ENCODE results near the gene B9D2.
"Not testable (repeated sequence)": the region's sequence is repeated elsewhere in the genome, so short reads cannot be mapped to it uniquely, and the experiment has no call there.

Gene B9D2

DNA sequence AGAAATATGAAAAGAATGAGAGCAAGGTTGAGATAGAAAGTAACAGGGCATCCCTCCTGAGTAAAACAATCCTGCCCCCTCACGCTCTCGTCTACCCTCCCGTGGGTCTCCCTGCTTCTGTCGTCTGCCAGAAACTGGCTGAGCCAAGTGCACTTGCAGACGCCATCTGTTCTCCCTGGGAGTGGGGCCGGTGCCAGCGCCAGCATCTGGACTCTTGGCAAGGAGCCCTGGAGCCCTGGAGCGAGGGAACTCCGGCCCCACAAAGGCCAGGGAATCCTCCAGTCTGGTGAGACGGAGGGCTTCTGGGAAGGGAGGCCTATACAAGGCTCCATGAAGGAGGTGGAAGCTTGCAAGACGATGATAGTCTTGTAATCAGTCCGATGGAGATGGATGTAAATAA is 10.0 kb upstream of the B9D2 start:
- H3K4me1 Mint-ChIP-seq = peaks cover 19% of the 10 kb centered on the region
- no peaks in the 10 kb centered on the region for H3K9me3 Mint-ChIP-seq
- CTCF ChIA-PET = no interaction called here
- no peak overlapping the region for H3K27ac Mint-ChIP-seq
- no peaks in the 10 kb centered on the region for H3K27me3 Mint-ChIP-seq
- no peak overlapping the region for H3K4me3 Mint-ChIP-seq
- no peak for DNase-seq
- H3K36me3 Mint-ChIP-seq = peaks cover 6% of the 10 kb centered on the region

DNA sequence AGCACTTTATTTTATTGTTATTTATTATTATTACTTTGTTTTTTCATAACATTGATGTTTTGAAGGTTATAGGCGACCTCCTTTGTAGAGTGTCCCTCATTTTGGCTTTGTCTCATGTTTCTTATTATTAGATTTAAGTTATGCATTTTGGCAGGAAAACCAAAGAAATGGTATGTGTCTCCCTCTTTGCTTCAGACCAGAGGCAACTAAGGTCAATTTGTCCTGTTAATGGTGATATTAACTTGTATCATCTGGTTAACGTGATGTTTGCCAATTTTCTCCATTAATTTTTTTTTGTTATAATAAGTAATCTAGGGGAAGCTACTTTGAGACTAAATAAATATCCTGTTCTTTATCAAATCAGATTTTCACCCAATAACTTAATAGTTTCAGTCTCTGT is 8.6 kb upstream of the B9D2 start:
- Mint-ChIP-seq H3K27ac (no peak overlapping the region), H3K4me3 (no peak overlapping the region)
- CTCF ChIA-PET = interaction anchor here (1.0 kb wide), 1 partner anchor 9 kb away, joined by 3 read pairs; the partner anchor contains the start of gene B9D2

GRCh38 chr19:41371541-41371940 is 7.6 kb upstream of the B9D2 start:
- Mint-ChIP-seq H3K4me1 (peaks cover 15% of the 10 kb centered on the region), H3K4me3 (no peak overlapping the region), H3K9me3 (no peaks in the 10 kb centered on the region), H3K27me3 (no peaks in the 10 kb centered on the region), H3K27ac (peak overlapping the region; percentile 3), H3K36me3 (peaks cover 7% of the 10 kb centered on the region)
- DNase-seq = no peak
- CTCF ChIA-PET = no interaction called here

More for the DNA sequence above, 8.6 kb upstream of the B9D2 start:
- Mint-ChIP-seq H3K27me3 (no peaks in the 10 kb centered on the region), H3K36me3 (peaks cover 7% of the 10 kb centered on the region), H3K4me1 (peaks cover 20% of the 10 kb centered on the region), H3K9me3 (no peaks in the 10 kb centered on the region)
- no peak for DNase-seq

DNA sequence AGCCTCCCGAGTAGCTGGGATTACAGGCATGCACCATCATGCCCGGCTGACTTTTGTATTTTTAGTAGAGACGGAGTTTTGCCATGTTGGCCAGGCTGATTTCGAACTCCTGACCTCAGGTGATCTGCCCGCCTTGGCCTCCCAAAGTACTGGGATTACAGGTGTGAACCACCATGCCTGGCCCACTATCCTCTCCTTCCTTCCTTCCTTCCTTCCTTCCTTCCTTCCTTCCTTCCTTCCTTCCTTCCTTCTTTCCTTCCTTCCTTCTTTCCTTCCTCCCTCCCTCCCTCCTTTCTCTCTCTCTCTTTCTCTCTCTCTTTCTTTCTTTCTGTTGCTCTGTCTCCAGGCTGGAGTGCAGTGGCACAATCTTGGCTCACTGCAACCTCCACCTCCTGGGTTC is 7.2 kb upstream of the B9D2 start:
- H3K9me3 Mint-ChIP-seq, H3K27me3 Mint-ChIP-seq, H3K36me3 Mint-ChIP-seq, CTCF ChIA-PET, DNase-seq, H3K4me3 Mint-ChIP-seq, H3K27ac Mint-ChIP-seq: not testable (repeated sequence)
- H3K4me1 Mint-ChIP-seq = peaks cover 16% of the 10 kb centered on the region

DNA sequence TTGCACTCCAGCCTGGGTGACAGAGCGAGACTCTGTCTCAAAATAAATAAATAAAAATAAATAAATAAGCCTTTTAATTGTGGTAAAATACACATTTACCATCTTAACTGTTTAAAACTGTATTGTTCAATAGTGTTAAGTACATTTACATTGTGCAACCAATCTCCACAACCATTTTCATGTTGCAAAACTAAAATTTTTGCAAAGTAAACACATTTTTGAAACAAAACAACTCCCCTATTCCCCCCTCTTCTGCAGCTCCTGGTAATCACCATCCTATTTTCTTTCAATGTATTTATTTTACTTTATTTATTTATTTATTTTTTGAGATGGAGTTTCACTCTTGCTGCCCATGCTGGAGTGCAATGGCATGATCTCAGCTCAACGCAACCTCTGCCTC is 5.8 kb upstream of the B9D2 start:
- Mint-ChIP-seq H3K27me3 (no peaks in the 10 kb centered on the region), H3K4me1 (peaks cover 13% of the 10 kb centered on the region), H3K9me3 (no peaks in the 10 kb centered on the region), H3K27ac (no peak overlapping the region), H3K4me3 (no peak overlapping the region), H3K36me3 (peaks cover 9% of the 10 kb centered on the region)
- CTCF ChIA-PET = no interaction called here
- DNase-seq = no peak

DNA sequence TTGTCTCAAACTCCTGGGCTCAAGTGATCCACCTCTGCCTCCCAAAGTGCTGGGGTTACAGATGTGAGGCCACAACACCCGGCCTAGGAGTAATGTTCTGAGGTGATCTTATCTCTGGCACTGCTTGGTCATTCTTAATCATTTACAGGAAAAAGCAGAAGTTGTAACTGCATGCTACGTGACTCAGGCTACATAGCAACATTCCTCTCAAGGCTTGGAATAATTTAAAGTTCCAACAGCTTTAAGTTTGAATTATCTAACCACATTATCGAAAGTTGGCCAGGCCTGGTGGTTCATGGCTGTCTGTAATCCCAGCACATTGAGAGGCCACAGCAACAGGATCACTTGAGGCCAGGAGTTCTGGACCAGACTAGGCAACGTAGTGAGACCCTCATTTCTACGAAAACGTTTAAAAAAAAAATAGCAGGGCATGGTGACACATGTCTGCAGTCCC is 3.9 kb upstream of the B9D2 start:
- Mint-ChIP-seq H3K27me3 (no peaks in the 10 kb centered on the region), H3K9me3 (no peaks in the 10 kb centered on the region), H3K4me3 (no peak overlapping the region), H3K4me1 (peaks cover 25% of the 10 kb centered on the region), H3K36me3 (peaks cover 12% of the 10 kb centered on the region), H3K27ac (no peak overlapping the region)
- no peak for DNase-seq
- CTCF ChIA-PET = interaction anchor here (0.6 to 1.7 kb wide), 2 partner anchors 10 to 12 kb away, joined by 3 to 4 read pairs; no protein-coding TSS in a partner anchor

GRCh38 chr19:41366089-41366488 is 2.1 kb upstream of the B9D2 start:
- peak; percentile 48 for DNase-seq
- Mint-ChIP-seq H3K27me3 (no peaks in the 10 kb centered on the region), H3K27ac (peak overlapping the region; percentile 42), H3K9me3 (no peaks in the 10 kb centered on the region), H3K4me3 (peak overlapping the region; percentile 6), H3K36me3 (peaks cover 9% of the 10 kb centered on the region), H3K4me1 (peaks cover 27% of the 10 kb centered on the region)
- CTCF ChIA-PET = interaction anchor here (0.8 to 3.5 kb wide), 3 partner anchors 9 to 13 kb away, joined by 3 to 16 read pairs (median 4); no protein-coding TSS in a partner anchor

DNA sequence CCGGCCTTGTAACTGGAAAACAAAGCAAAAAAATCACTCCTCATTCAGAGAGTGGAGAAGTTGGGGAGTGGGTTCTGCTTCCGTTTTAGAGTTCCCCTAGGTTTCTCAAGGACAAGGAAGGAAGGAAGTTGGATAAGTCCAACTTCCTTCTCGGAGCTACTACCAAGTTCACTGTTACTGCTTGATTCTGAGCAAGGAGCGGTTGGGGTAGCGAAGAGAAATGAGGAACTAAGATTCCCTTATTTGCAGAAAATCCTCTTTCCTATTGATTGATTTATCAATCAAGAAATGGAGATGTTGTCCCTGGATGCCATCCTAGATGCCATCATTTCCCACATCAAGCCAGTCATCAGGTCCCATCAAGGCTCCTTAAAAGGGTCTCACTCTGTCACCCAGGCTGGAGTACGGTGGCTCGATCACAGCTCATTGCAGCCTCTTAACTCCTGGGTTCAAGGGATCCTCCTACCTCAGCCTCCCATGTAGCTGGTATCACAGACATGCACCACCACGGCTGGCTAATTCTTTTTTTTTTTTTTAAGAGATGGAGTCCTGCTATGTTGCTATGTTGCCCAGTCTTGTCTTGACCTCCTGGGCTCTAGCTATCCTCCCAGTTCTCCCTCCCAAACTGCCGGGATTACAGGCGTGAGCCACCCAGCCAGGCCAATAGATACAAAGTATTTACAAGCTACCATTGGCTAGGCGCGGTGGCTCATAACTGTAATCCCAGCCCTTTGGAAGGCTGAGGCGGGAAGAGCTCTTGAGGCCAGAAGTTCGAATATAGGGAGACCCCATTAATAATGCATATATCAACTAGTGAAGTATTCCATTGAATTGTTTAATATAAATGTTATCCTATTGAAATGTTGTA is 809 bp upstream of the B9D2 start:
- CTCF ChIA-PET = interaction anchor here (1.1 to 3.5 kb wide), 7 partner anchors 9 to 206 kb away, joined by 3 to 16 read pairs (median 5); partner anchors contain the start of gene DMAC2
- Mint-ChIP-seq H3K27ac (peak overlapping the region; percentile 98), H3K27me3 (no peaks in the 10 kb centered on the region)

DNA sequence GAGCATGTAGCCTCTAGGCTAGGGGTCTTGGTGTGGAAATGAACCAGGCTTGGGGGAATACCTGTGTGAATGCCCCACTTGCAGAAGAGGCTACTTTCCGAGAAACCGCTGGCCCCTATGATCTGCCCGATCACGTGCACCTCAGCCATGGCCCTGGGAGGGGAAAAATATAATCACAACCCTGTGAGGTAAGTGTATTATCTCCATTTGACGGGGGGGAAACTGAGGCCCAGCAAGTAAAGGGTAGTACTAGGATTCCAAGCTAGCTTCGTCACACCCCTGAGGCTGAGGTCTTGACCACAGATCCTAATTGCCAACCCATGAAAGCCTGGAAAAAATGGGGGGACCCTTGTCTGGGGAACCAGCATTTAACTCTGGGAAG is 587 bp downstream of the B9D2 start:
- Mint-ChIP-seq H3K4me3 (peak overlapping the region; percentile 81), H3K9me3 (no peaks in the 10 kb centered on the region), H3K27me3 (no peaks in the 10 kb centered on the region), H3K4me1 (peaks cover 44% of the 10 kb centered on the region), H3K27ac (peak overlapping the region; percentile 98), H3K36me3 (peaks cover 16% of the 10 kb centered on the region)
- CTCF ChIA-PET = interaction anchor here (0.7 to 3.5 kb wide), 5 partner anchors 8 to 100 kb away, joined by 3 to 16 read pairs (median 5); no protein-coding TSS in a partner anchor
- no peak for DNase-seq

More for the DNA sequence above, 809 bp upstream of the B9D2 start:
- H3K9me3 Mint-ChIP-seq = no peaks in the 10 kb centered on the region
- DNase-seq = no peak
- peak overlapping the region; percentile 81 for H3K4me3 Mint-ChIP-seq
- H3K4me1 Mint-ChIP-seq = peaks cover 34% of the 10 kb centered on the region
- peaks cover 18% of the 10 kb centered on the region for H3K36me3 Mint-ChIP-seq

GRCh38 chr19:41362143-41362847 is 1.7 kb downstream of the B9D2 start:
- H3K4me3 Mint-ChIP-seq = peak overlapping the region; percentile 81
- CTCF ChIA-PET = interaction anchor here (2.4 kb wide), 1 partner anchor 10 kb away, joined by 14 read pairs; no protein-coding TSS in a partner anchor
- DNase-seq = no peak
- H3K27ac Mint-ChIP-seq = peak overlapping the region; percentile 33
- peaks cover 53% of the 10 kb centered on the region for H3K4me1 Mint-ChIP-seq
- peaks cover 17% of the 10 kb centered on the region for H3K36me3 Mint-ChIP-seq
- no peaks in the 10 kb centered on the region for H3K9me3 Mint-ChIP-seq
- H3K27me3 Mint-ChIP-seq = no peaks in the 10 kb centered on the region

GRCh38 chr19:41359741-41360140 is 4.2 kb downstream of the B9D2 start:
- H3K4me1 Mint-ChIP-seq = peaks cover 72% of the 10 kb centered on the region
- CTCF ChIA-PET = no interaction called here

GRCh38 chr19:41357746-41358145 is 6.2 kb downstream of the B9D2 start:
- peaks cover 65% of the 10 kb centered on the region for H3K4me1 Mint-ChIP-seq
- peak overlapping the region; percentile 99 for H3K27ac Mint-ChIP-seq
- peaks cover 22% of the 10 kb centered on the region for H3K36me3 Mint-ChIP-seq
- H3K4me3 Mint-ChIP-seq = peak overlapping the region; percentile 77
- CTCF ChIA-PET = interaction anchor here (1.2 kb wide), 1 partner anchor 9 kb away, joined by 4 read pairs; no protein-coding TSS in a partner anchor
- no peak for DNase-seq
- H3K27me3 Mint-ChIP-seq = no peaks in the 10 kb centered on the region
- H3K9me3 Mint-ChIP-seq = no peaks in the 10 kb centered on the region

More at GRCh38 chr19:41359741-41360140, 4.2 kb downstream of the B9D2 start:
- Mint-ChIP-seq H3K4me3 (no peak overlapping the region), H3K9me3 (no peaks in the 10 kb centered on the region), H3K27ac (peak overlapping the region; percentile 62), H3K27me3 (no peaks in the 10 kb centered on the region), H3K36me3 (peaks cover 21% of the 10 kb centered on the region)
- no peak for DNase-seq

GRCh38 chr19:41356984-41357739 is 6.8 kb downstream of the B9D2 start:
- Mint-ChIP-seq H3K4me1 (peaks cover 59% of the 10 kb centered on the region), H3K4me3 (peak overlapping the region; percentile 77), H3K27ac (peak overlapping the region; percentile 99), H3K36me3 (peaks cover 25% of the 10 kb centered on the region), H3K27me3 (no peaks in the 10 kb centered on the region), H3K9me3 (no peaks in the 10 kb centered on the region)
- CTCF ChIA-PET = interaction anchor here (1.2 kb wide), 1 partner anchor 10 kb away, joined by 4 read pairs; no protein-coding TSS in a partner anchor
- peak; percentile 67 for DNase-seq
